ENCODE measurements around the gene NARS2.

NARS2 gene

DNA sequence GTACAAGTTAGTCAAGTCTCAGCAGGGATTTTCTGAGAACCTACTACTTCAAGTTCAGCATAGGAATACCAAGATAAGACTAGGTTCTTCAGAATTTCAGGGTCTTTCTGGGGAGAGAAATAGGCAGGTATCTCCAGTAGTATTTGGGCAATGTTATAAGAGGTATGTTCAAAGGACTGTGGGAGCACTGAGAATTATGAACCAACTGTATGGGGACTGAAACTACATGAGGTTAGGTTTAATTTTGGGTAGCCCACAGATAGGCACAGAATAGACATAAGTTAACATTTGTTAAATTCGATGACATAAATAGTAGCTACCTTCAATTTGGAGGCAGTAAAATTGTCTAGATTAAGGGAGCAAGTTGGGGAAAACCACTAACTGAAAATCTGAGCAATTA, 147.8 kb downstream of the NARS2 start:
- no peak for DNase-seq (ENCODE audit: low read depth, low spot score)
- Histone ChIP-seq H3K4me1 (ENCODE audit: control insufficient read depth, insufficient read depth, low read length) (no peaks in the 10 kb centered on the region), H3K4me3 (ENCODE audit: low read length) (no peak overlapping the region), H3K27me3 (ENCODE audit: control insufficient read depth, insufficient read depth, low read length) (no peaks in the 10 kb centered on the region), H3K27ac (ENCODE audit: low read length) (no peak overlapping the region), H3K9me3 (ENCODE audit: control insufficient read depth, insufficient read depth, low read length) (no peaks in the 10 kb centered on the region), H3K36me3 (ENCODE audit: control insufficient read depth, insufficient read depth, low read length) (no peaks in the 10 kb centered on the region)
- no CpG with 5 or more reads among the region's 1 CpG for WGBS (ENCODE audit: insufficient coverage, insufficient read length)

DNA sequence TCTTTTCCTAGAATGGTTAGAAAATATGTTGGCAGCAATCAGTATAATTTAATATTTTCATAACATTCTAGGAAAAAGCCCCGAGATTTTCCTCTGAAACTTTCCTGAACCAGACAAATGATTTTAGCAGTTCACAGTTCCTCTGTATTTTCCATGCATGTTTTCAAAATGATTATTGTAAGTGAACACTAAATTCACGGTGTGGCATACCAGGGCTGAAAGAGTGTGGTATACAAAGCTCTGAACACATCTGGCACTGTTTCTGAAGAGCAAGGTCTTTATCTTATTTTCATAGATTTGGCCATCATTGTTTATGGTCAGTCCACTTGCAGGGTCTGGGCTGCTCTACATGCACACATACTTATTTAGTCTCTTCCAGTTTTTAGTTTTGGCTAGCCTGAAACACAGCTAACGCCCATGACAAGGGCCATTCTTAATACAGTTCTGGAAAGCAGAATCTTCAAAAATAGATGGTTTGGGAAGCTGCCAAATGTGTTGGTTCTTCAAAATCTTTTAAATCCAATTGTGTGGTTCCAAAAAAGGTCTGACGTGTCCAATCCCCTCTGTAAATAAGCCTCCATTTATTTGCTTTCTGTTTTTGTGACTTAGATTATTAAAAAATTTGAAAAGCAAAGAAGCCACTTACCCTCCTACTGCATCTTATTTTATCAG, 149.1 kb downstream of the NARS2 start:
- H3K4me1 ChIP-seq (ENCODE audit: control insufficient read depth, insufficient read depth, low read length): no peaks in the 10 kb centered on the region
- WGBS (ENCODE audit: insufficient coverage, insufficient read length): no CpG with 5 or more reads among the region's 4 CpGs
- DNase-seq (ENCODE audit: low read depth, low spot score): no peak
- H3K36me3 ChIP-seq (ENCODE audit: control insufficient read depth, insufficient read depth, low read length): no peaks in the 10 kb centered on the region
- H3K27ac ChIP-seq (ENCODE audit: low read length): no peak overlapping the region
- no peak overlapping the region for H3K4me3 ChIP-seq (ENCODE audit: low read length)
- no peaks in the 10 kb centered on the region for H3K9me3 ChIP-seq (ENCODE audit: control insufficient read depth, insufficient read depth, low read length)
- no peaks in the 10 kb centered on the region for H3K27me3 ChIP-seq (ENCODE audit: control insufficient read depth, insufficient read depth, low read length)

DNA sequence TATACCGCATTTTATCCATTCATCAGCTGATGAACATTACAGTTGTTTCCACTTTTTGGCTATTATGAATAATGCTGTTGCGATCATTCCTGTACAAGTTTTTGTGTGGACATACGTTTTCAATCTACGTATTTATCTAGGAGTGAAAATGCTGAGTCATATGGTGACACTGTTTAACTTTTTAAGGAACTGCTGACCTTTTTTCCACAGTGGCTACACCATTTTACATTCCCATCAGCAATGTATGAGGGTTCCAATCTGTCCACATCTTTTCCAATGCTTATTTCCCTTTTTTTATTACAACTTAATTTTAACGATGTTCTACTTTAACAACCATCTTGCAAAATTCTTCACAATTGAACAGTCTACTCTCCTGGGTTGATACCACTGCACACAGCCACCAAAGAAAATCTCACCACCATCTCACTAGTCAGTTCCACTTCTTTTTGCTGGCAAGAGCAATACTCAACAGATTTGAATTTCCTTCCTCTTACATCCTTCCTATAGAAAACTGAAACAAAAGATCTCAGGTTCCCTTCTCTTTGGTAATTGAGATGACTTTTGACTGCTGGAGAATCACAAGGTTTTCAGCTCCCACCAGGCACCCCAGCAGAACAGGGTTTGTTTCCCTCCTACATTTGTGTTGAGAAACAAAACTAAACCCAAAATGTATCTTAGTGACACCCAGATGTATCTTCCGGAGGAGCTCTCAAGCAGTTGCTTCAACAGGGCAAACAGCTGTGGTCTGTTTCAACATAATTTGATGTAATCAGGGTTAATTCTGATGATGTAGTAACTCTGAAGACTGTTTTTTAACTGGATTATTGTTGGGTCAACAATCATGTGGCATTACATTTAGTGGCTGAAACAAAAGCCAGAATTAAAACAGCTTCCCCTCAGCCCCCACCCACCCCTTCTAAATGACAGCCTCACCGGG, 150.1 kb downstream of the NARS2 start:
- Histone ChIP-seq H3K9me3 (ENCODE audit: control insufficient read depth, insufficient read depth, low read length) (no peaks in the 10 kb centered on the region), H3K4me1 (ENCODE audit: control insufficient read depth, insufficient read depth, low read length) (no peaks in the 10 kb centered on the region), H3K36me3 (ENCODE audit: control insufficient read depth, insufficient read depth, low read length) (no peaks in the 10 kb centered on the region), H3K27me3 (ENCODE audit: control insufficient read depth, insufficient read depth, low read length) (no peaks in the 10 kb centered on the region), H3K27ac (ENCODE audit: low read length) (no peak overlapping the region), H3K4me3 (ENCODE audit: low read length) (no peak overlapping the region)
- no peak for DNase-seq (ENCODE audit: low read depth, low spot score)
- 100% methylated on average over 1 of the region's 7 CpGs for WGBS (ENCODE audit: insufficient coverage, insufficient read length)

DNA sequence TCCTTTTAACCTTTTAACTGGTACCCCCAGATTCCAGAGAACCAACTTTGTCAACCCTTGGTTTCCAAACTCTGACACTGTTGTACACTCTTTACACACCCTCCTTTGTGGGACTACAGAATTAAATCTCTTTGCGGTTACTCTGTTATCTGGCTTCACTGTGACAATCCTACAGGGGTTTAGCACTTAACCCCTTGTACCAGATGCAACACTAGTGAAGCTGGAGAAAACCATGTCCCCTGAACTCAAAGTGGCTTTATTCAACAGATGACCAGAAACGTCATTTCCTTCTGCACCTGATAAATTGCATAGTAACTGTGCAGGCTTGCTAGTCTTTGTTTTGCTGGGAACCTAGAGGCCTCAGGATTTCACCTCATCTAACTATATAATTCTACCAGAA, 151.4 kb downstream of the NARS2 start:
- H3K27ac ChIP-seq (ENCODE audit: low read length): no peak overlapping the region

DNA sequence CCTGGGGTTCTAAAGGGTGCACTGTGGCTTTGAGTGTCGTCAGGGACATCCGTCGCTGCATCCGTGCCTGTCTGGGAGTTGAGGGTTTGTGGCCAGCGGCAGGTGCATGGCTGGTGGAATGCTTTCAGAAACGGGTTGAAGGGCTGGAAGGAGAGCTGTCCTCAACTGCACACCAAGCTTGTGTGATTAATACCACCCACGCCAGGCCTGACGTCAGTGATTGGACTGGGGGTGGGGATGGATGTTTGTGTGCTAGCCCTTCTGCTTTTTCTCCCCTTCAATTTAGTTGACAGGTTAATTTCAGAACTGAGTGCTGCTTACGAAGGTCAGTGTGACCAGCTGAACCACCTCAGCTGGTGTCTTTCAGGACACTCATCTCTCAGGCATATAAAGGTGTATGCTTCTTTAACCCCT, 153.9 kb downstream of the NARS2 start:
- WGBS (ENCODE audit: insufficient coverage, insufficient read length): no CpG with 5 or more reads among the region's 9 CpGs

More for the DNA sequence above, 151.4 kb downstream of the NARS2 start:
- Histone ChIP-seq H3K27me3 (ENCODE audit: control insufficient read depth, insufficient read depth, low read length) (peaks cover 4% of the 10 kb centered on the region; the same call in 1 of the 2 replicates), H3K4me3 (ENCODE audit: low read length) (no peak overlapping the region), H3K4me1 (ENCODE audit: control insufficient read depth, insufficient read depth, low read length) (no peaks in the 10 kb centered on the region), H3K36me3 (ENCODE audit: control insufficient read depth, insufficient read depth, low read length) (no peaks in the 10 kb centered on the region), H3K9me3 (ENCODE audit: control insufficient read depth, insufficient read depth, low read length) (no peaks in the 10 kb centered on the region)
- DNase-seq (ENCODE audit: low read depth, low spot score): no peak
- WGBS (ENCODE audit: insufficient coverage, insufficient read length): no CpG with 5 or more reads among the region's 2 CpGs

DNA sequence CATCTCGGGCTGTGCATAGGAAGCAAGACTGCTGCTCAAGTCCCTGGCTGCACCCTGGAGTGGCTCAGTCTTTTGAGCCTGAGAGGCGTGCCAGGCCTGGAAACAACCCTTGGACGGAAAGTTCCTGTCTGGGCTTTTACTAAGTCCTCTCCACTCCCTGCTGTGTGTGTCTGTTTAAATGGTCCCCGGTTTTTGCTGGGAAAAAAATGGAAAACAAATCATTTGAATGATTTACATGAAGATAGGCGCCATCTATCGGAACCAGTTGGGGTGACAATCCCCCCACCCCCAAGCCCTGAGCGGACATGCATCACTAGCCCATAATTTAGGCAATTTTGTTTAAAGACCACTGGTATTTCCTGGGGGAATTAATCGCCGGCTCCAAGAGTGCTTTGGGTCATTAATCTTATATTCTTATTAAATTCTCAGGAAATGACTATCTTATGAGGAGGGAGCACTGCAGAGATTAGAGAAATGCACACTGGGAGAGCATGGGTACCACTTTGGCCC, 154.4 kb downstream of the NARS2 start:
- Histone ChIP-seq H3K27ac (ENCODE audit: low read length) (no peak overlapping the region), H3K4me1 (ENCODE audit: control insufficient read depth, insufficient read depth, low read length) (no peaks in the 10 kb centered on the region), H3K4me3 (ENCODE audit: low read length) (no peak overlapping the region), H3K9me3 (ENCODE audit: control insufficient read depth, insufficient read depth, low read length) (no peaks in the 10 kb centered on the region), H3K27me3 (ENCODE audit: control insufficient read depth, insufficient read depth, low read length) (peaks cover 4% of the 10 kb centered on the region; the same call in 1 of the 2 replicates), H3K36me3 (ENCODE audit: control insufficient read depth, insufficient read depth, low read length) (no peaks in the 10 kb centered on the region)
- DNase-seq (ENCODE audit: low read depth, low spot score): no peak
- WGBS (ENCODE audit: insufficient coverage, insufficient read length): no CpG with 5 or more reads among the region's 9 CpGs

More for the DNA sequence above, 153.9 kb downstream of the NARS2 start:
- Histone ChIP-seq H3K4me3 (ENCODE audit: low read length) (no peak overlapping the region), H3K4me1 (ENCODE audit: control insufficient read depth, insufficient read depth, low read length) (no peaks in the 10 kb centered on the region), H3K27me3 (ENCODE audit: control insufficient read depth, insufficient read depth, low read length) (peaks cover 4% of the 10 kb centered on the region; the same call in 1 of the 2 replicates), H3K36me3 (ENCODE audit: control insufficient read depth, insufficient read depth, low read length) (no peaks in the 10 kb centered on the region), H3K9me3 (ENCODE audit: control insufficient read depth, insufficient read depth, low read length) (no peaks in the 10 kb centered on the region), H3K27ac (ENCODE audit: low read length) (no peak overlapping the region)
- no peak for DNase-seq (ENCODE audit: low read depth, low spot score)

DNA sequence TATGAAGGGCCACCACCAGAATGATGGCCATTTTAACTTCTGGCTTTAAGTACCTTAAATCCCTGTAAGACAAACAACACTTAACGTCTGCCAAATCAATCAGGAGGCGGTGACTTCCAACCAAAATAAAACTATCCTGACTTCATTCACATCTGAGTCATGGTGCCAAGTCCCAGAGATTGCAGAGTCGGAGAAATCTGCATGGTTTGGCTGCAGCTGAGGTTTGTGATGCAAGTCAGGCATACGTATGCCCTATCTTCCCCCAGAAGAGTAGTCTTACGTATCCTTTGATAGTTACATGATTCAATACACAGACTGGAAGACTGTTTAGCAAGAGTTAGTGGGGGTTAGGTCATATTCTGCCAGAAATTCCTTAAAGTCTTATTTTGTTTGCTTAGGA, 155.3 kb downstream of the NARS2 start:
- Histone ChIP-seq H3K27me3 (ENCODE audit: control insufficient read depth, insufficient read depth, low read length) (peaks cover 4% of the 10 kb centered on the region; the same call in 1 of the 2 replicates), H3K27ac (ENCODE audit: low read length) (no peak overlapping the region), H3K4me1 (ENCODE audit: control insufficient read depth, insufficient read depth, low read length) (no peaks in the 10 kb centered on the region), H3K4me3 (ENCODE audit: low read length) (no peak overlapping the region), H3K9me3 (ENCODE audit: control insufficient read depth, insufficient read depth, low read length) (no peaks in the 10 kb centered on the region), H3K36me3 (ENCODE audit: control insufficient read depth, insufficient read depth, low read length) (no peaks in the 10 kb centered on the region)
- WGBS (ENCODE audit: insufficient coverage, insufficient read length): no CpG with 5 or more reads among the region's 5 CpGs
- DNase-seq (ENCODE audit: low read depth, low spot score): no peak

DNA sequence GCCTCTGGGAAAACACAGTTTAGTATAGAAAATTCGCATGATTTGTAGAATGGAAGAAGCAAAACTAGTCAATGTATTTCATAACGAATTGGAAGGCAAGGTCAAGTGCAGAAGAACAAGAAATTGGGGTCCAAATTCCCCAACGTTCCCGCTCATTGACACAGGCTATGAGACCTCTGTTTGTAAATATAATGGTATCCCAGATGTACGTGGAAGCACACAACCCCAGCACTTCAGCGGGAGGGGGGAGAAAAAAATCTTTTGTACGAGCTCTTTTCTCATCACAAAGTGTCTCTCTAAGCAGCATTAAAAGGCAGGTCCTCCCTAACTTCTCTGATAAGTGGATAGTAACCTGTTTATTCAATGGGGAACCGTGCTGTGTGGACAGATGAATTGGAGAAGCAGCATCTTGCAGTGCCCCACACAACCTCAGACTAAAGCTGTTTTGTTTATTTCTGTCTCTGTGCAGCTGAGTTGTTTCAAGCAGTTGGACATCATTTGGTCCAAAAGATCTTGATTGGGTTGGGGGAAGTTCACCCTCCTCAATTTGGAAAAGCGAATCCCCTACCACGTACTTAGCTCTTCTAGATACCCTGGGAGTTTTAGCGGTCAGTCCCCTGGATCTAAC, 156.0 kb downstream of the NARS2 start:
- Histone ChIP-seq H3K9me3 (ENCODE audit: control insufficient read depth, insufficient read depth, low read length) (no peaks in the 10 kb centered on the region), H3K36me3 (ENCODE audit: control insufficient read depth, insufficient read depth, low read length) (no peaks in the 10 kb centered on the region), H3K4me1 (ENCODE audit: control insufficient read depth, insufficient read depth, low read length) (no peaks in the 10 kb centered on the region), H3K27me3 (ENCODE audit: control insufficient read depth, insufficient read depth, low read length) (peaks cover 4% of the 10 kb centered on the region; the same call in 1 of the 2 replicates), H3K4me3 (ENCODE audit: low read length) (peak overlapping the region; percentile 81; the same call in 1 of the 2 replicates), H3K27ac (ENCODE audit: low read length) (no peak overlapping the region)
- WGBS (ENCODE audit: insufficient coverage, insufficient read length): no CpG with 5 or more reads among the region's 11 CpGs
- no peak for DNase-seq (ENCODE audit: low read depth, low spot score)

DNA sequence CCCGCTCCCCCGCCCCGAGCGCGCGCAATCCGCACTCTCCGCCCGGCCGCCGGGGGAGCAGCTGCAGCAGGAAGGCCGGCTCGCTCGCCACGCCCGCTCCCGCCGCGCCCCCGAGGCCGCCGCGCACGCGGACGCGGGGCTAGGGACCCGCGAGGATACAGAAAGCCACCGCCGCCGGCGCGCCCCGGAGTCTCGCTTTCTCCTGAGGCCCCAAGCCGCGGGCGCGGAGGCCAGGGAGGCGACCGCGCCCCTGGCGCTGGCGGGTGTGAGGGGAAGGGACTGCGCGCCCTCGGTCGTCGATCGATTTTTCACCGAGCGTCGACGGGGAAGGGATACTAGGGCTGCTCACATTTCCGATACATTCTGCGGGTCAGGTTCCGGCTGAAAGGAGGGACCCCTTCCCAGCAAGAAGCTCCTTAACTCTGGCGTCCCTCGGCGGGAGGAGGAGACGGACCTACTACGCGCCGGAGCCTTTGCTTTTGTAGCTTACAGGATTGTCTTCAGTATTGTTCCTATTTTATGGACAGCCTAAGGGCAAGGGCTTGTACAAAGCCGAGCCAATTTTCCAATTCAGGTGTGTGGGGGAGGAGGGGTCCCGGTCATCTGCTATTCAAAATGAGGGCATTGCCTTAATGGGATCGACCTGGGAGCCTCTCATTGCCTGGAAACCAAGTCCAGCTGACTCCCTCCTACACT, 156.6 kb downstream of the NARS2 start:
- DNase-seq (ENCODE audit: low read depth, low spot score): no peak
- no peaks in the 10 kb centered on the region for H3K9me3 ChIP-seq (ENCODE audit: control insufficient read depth, insufficient read depth, low read length)
- no CpG with 5 or more reads among the region's 68 CpGs for WGBS (ENCODE audit: insufficient coverage, insufficient read length)
- H3K27ac ChIP-seq (ENCODE audit: low read length): no peak overlapping the region
- peak overlapping the region; percentile 81 for H3K4me3 ChIP-seq (ENCODE audit: low read length)
- H3K27me3 ChIP-seq (ENCODE audit: control insufficient read depth, insufficient read depth, low read length): peaks cover 4% of the 10 kb centered on the region; the same call in 1 of the 2 replicates
- H3K36me3 ChIP-seq (ENCODE audit: control insufficient read depth, insufficient read depth, low read length): no peaks in the 10 kb centered on the region
- H3K4me1 ChIP-seq (ENCODE audit: control insufficient read depth, insufficient read depth, low read length): no peaks in the 10 kb centered on the region
